ENCODE measurements around the gene DPF3. TPM values are rescaled to one million over a fixed set of nuclear protein-coding genes. Genes with fewer than 3 reads are reported as not detected.

Gene DPF3
- polyA plus RNA-seq, 2 donors = 0.16 to 0.37 TPM

DNA sequence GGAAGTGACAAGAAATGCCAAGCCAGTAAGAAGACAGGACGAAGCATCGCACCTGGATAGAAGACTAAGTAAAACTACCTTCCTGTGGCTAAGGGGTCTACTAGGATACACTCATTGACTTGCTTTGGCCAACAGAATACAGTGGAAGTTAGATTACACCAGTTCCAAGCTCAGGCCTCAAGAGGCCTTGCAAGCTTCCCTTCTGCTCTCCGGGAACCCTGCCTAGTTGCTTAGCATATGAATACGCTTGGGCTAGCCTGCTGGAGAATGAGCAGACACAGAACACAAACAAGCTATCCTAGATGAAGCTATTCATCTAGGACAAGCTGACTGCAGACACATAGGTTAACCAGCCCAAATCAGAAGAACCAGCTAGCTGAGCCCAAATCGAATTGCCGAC is 97.0 kb downstream of the DPF3 start:
- H3K36me3 ChIP-seq (ENCODE audit: control insufficient read depth in 2 of 2, insufficient read depth in 2 of 2, low read length in 1 of 2) = no peaks in the 10 kb centered on the region
- WGBS, 2 donors = 92 to 96% methylated on average over 6 of the region's 6 CpGs
- no peak overlapping the region for H3K27ac ChIP-seq (ENCODE audit: low read depth in 2 of 2, low read length in 1 of 2)
- H3K4me3 ChIP-seq (ENCODE audit: low read depth in 1 of 2, low read length in 2 of 2) = no peak overlapping the region
- H3K27me3 ChIP-seq (ENCODE audit: control insufficient read depth in 1 of 2, insufficient read depth in 2 of 2, low read length in 2 of 2) = no peaks in the 10 kb centered on the region
- peaks cover 0 to 2% of the 10 kb centered on the region in 2 donors for H3K9me3 ChIP-seq (ENCODE audit: control insufficient read depth in 2 of 2, insufficient read depth in 1 of 2, low read depth in 1 of 2, low read length in 1 of 2)
- H3K4me1 ChIP-seq (ENCODE audit: control insufficient read depth in 2 of 2, insufficient read depth in 2 of 2, low read length in 1 of 2) = peaks cover 0 to 4% of the 10 kb centered on the region in 2 donors

DNA sequence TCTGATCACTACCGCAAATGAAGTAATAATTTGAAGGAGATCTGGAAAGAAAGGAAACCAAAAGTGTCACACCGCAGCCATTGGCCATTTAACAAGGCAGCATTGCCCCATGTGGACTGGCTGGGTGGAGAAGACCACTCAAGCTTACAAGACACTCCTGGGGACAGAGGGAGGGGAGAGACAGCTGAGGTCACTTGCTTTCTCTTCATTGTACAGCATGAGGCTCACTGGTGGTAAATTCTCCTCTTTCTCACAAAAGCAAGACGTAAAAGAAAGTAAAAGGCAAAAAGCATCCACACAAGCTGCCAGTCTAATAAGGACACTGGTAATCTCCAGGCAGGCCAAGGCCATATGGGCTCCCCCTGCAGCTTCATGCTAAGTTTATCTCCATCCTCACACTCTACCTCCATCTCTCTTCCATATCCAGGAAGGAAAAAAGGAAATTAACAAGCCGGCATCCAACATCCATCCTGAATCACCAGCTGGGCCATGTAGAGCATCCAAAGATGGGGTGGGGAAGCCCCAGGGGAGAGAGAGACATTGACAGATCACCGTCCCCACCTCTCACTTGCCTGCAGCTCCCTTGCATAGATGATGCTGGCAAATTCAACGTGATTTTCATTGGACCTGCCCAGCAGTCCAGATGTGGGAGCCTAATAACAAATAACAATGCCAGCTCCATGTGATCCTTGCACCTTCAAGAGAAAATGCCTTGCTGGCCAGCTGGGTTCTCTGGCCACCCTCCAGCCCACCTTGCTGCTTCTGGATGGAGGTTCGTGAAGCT is 100.6 kb downstream of the DPF3 start:
- WGBS, 2 donors = 77% methylated on average over 7 of the region's 7 CpGs
- no peaks in the 10 kb centered on the region for H3K27me3 ChIP-seq (ENCODE audit: control insufficient read depth in 1 of 2, insufficient read depth in 2 of 2, low read length in 2 of 2)

DNA sequence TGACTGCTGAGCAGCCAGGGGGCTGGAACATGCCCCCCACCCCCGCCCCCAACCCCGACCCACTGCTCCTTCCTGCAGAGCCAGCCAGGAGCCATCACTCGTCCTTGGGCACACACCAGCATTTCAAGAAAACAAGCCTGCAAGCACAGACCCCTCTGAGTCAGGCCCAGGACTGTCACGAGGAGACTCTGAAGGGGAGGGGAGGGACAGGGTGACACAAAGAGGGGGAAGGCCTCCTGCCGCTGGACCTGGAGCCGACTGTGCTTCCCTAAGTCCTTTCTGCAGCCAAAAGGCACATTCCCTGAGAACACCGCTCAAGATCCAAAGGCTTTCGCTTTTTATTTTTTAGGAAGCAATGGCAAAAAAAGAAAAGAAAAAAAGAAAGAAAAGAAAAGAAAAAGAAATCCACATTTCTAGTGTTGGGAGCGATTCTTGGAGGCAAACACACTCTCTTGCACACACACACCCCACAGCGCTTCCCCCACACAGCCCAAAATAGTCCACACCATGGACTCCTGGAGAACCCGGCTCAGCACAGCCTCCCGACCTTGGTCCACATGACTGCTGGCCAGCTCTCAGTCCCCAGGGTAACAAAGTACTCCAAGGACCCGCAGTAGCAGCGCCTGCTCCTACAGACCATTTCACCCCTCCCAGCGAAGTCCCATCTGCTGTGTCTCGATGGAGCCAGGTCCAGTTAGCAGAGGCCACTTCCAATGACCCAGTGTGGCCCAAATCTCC is 101.7 kb downstream of the DPF3 start:
- H3K27me3 ChIP-seq (ENCODE audit: control insufficient read depth in 1 of 2, insufficient read depth in 2 of 2, low read length in 2 of 2) = no peaks in the 10 kb centered on the region
- H3K4me3 ChIP-seq (ENCODE audit: low read depth in 1 of 2, low read length in 2 of 2) = no peak overlapping the region
- H3K36me3 ChIP-seq (ENCODE audit: control insufficient read depth in 2 of 2, insufficient read depth in 2 of 2, low read length in 1 of 2) = no peaks in the 10 kb centered on the region
- no peaks in the 10 kb centered on the region for H3K4me1 ChIP-seq (ENCODE audit: control insufficient read depth in 2 of 2, insufficient read depth in 2 of 2, low read length in 1 of 2)
- H3K9me3 ChIP-seq (ENCODE audit: control insufficient read depth in 2 of 2, insufficient read depth in 1 of 2, low read depth in 1 of 2, low read length in 1 of 2) = no peaks in the 10 kb centered on the region
- WGBS, 2 donors = 69 to 72% methylated on average over 16 of the region's 16 CpGs
- no peak overlapping the region for H3K27ac ChIP-seq (ENCODE audit: low read depth in 2 of 2, low read length in 1 of 2)

More for the DNA sequence above, 100.6 kb downstream of the DPF3 start:
- Histone ChIP-seq H3K27ac (ENCODE audit: low read depth in 2 of 2, low read length in 1 of 2) (no peak overlapping the region), H3K36me3 (ENCODE audit: control insufficient read depth in 2 of 2, insufficient read depth in 2 of 2, low read length in 1 of 2) (no peaks in the 10 kb centered on the region), H3K9me3 (ENCODE audit: control insufficient read depth in 2 of 2, insufficient read depth in 1 of 2, low read depth in 1 of 2, low read length in 1 of 2) (no peaks in the 10 kb centered on the region), H3K4me1 (ENCODE audit: control insufficient read depth in 2 of 2, insufficient read depth in 2 of 2, low read length in 1 of 2) (no peaks in the 10 kb centered on the region), H3K4me3 (ENCODE audit: low read depth in 1 of 2, low read length in 2 of 2) (no peak overlapping the region)

DNA sequence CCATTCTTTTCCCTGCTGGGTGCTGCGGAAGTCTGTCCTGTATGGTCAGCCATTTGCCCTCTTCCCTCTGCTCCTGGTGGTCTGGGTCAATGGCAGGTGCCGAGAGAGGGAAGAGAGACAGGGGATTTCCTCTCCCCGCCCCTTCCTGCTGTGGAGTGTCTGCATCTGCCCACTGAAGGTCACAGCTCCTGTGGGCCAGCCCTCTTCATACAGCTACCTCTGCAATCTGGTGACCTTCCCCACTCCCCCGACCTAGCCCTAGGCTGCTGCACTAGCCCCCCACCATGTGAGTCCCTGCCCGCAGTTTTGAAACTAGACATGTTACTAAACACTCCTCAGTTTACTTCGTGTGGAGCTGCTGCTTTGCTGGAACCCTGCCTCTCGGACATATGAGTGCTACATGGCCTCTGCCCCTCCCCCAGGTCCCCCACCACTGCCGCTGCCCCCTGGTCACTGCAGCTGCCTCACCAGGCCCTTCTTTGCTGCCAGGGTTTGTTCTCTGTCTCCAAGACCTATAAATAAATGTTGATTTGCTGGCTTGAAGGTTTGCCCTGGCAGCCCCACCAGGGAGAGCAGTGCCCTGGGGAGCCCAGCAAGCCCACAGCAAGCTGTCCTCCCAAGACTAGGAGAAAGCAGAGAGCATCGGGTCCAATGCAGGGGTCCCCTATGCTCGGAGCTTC is 102.9 kb downstream of the DPF3 start:
- WGBS, 2 donors = 78 to 82% methylated on average over 10 of the region's 10 CpGs
- Histone ChIP-seq H3K36me3 (ENCODE audit: control insufficient read depth in 2 of 2, insufficient read depth in 2 of 2, low read length in 1 of 2) (no peaks in the 10 kb centered on the region), H3K27me3 (ENCODE audit: control insufficient read depth in 1 of 2, insufficient read depth in 2 of 2, low read length in 2 of 2) (no peaks in the 10 kb centered on the region), H3K4me1 (ENCODE audit: control insufficient read depth in 2 of 2, insufficient read depth in 2 of 2, low read length in 1 of 2) (no peaks in the 10 kb centered on the region), H3K27ac (ENCODE audit: low read depth in 2 of 2, low read length in 1 of 2) (no peak overlapping the region), H3K4me3 (ENCODE audit: low read depth in 1 of 2, low read length in 2 of 2) (no peak overlapping the region), H3K9me3 (ENCODE audit: control insufficient read depth in 2 of 2, insufficient read depth in 1 of 2, low read depth in 1 of 2, low read length in 1 of 2) (no peaks in the 10 kb centered on the region)

DNA sequence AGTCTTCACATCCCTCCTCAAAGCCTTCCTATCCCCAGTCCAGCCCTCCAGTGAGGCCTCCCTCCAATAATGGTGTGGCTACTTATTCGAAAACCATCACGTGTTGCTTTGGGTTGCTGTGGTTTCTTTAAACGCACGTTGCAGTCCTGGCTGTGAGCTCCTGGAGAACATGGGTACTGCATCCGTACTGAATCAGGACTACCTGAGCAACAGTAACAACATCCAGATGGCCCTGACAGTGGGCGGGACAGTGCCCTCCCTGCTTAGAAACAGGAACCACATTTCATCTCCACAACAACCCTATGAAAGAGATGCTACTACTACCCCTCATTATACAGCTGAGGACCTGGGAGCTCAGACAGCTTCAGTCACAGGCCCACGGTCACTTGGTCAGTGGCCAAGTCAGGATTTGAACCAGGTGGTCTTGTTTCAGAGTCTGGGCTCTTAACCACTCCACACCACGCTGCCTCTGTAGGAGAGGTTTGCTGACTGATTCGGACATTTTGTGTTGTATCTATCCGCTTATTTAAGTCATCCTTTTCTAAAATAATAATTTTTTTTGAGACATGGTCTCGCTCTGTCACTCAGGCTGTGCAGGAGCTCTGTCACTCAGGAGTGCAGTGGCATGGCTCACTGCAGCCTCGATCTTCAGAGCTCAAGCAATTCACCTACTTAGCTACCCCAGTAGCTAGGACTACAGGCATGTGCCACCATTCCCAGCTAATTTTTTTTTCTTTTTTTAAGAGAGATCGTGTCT is 104.8 kb downstream of the DPF3 start:
- no peaks in the 10 kb centered on the region for H3K27me3 ChIP-seq (ENCODE audit: control insufficient read depth in 1 of 2, insufficient read depth in 2 of 2, low read length in 2 of 2)
- 88 to 90% methylated on average over 13 of the region's 13 CpGs for WGBS, 2 donors
- no peaks in the 10 kb centered on the region for H3K9me3 ChIP-seq (ENCODE audit: control insufficient read depth in 2 of 2, insufficient read depth in 1 of 2, low read depth in 1 of 2, low read length in 1 of 2)
- no peak overlapping the region for H3K4me3 ChIP-seq (ENCODE audit: low read depth in 1 of 2, low read length in 2 of 2)
- no peaks in the 10 kb centered on the region for H3K36me3 ChIP-seq (ENCODE audit: control insufficient read depth in 2 of 2, insufficient read depth in 2 of 2, low read length in 1 of 2)
- H3K4me1 ChIP-seq (ENCODE audit: control insufficient read depth in 2 of 2, insufficient read depth in 2 of 2, low read length in 1 of 2) = no peaks in the 10 kb centered on the region
- H3K27ac ChIP-seq (ENCODE audit: low read depth in 2 of 2, low read length in 1 of 2) = no peak overlapping the region

DNA sequence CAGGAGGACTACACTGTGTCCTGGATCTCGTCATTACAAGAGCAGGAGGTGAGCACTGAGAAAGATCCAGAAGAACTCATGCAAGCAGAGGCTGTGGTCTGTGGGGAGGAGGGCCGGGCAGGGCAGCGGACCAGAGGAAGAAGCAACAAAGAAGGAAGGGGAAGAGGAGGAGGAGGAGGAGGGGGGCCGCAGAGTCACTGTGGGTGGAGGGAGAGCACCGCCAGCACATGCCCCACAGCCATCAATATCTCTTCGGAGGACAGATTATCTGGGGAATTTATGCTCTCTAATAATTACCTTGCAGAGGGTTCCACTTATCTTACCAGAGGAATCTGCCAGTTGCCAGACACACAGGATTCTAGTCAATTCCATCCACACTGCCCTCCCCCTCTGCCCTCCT is 105.6 kb downstream of the DPF3 start:
- H3K27me3 ChIP-seq (ENCODE audit: control insufficient read depth in 1 of 2, insufficient read depth in 2 of 2, low read length in 2 of 2) = no peaks in the 10 kb centered on the region
- H3K27ac ChIP-seq (ENCODE audit: low read depth in 2 of 2, low read length in 1 of 2) = no peak overlapping the region
- H3K4me1 ChIP-seq (ENCODE audit: control insufficient read depth in 2 of 2, insufficient read depth in 2 of 2, low read length in 1 of 2) = no peaks in the 10 kb centered on the region
- H3K4me3 ChIP-seq (ENCODE audit: low read depth in 1 of 2, low read length in 2 of 2) = no peak overlapping the region
- no peaks in the 10 kb centered on the region for H3K9me3 ChIP-seq (ENCODE audit: control insufficient read depth in 2 of 2, insufficient read depth in 1 of 2, low read depth in 1 of 2, low read length in 1 of 2)
- WGBS, 2 donors = 64 to 73% methylated on average over 6 of the region's 6 CpGs
- no peaks in the 10 kb centered on the region for H3K36me3 ChIP-seq (ENCODE audit: control insufficient read depth in 2 of 2, insufficient read depth in 2 of 2, low read length in 1 of 2)

DNA sequence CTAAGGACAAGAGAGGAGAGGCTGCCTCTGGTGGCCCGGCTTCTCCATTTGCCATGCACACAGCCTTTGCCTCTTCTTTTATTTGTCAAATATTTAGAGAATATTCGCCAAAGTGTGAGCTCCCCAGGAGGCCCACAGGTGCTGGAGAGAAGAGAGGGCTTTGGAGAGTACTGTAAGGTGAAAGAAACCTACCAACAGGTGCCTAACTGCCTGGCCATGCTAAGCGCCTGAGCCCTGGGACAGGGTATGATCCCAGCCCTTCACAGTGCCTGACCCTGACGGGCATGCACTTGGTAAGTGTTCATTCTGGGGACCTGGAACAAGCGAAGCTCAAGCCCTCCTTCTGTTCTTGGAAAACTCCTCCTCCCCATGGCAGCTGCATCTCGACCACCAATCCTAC is 106.1 kb downstream of the DPF3 start:
- no peak overlapping the region for H3K4me3 ChIP-seq (ENCODE audit: low read depth in 1 of 2, low read length in 2 of 2)

DNA sequence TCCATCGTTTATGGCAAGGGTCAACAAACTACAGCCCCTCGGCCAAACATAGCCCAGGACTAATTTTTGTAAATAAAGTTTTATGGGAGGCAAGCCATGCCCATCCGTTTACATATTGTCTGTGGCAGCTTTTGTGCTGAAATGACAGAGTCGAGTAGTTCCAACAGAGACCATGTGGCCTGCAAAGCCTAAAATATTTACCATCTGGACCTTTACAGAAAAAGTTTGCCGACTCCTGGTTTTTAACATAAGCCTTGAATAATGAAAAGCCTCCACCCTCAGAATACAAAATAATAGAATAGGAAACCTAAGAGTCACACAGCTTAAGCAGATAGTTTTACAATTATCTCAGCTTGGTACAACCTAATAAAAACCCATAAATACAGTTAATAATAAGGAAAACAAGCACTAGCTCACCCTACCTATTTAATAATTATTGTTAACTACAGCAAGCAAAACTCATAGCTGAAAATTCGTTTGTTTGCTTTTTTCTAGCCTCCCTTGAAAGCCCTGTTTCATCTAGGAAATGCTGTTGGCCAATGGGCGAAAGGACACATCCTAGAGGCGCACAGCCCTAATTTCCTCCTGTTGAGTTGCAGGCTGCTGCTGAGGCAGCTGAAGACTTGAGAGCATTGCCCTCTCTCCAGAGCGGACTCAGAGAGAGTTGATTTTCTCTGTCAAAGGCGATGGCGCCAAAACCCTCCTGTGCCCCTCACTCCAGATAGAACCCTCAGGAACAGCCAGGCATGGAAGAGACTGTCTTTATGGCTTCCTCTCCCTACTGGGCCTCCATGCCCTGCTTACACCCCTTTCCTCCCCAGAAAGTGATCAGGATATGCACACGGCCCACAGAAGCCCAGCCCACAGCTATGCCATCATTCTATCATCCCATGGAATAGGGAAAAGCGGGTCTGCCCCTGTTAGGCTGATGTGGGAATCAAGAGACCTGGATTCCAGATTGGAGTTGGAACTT is 107.2 kb downstream of the DPF3 start:
- WGBS, 2 donors = 75 to 77% methylated on average over 13 of the region's 13 CpGs
- H3K4me1 ChIP-seq (ENCODE audit: control insufficient read depth in 2 of 2, insufficient read depth in 2 of 2, low read length in 1 of 2) = no peaks in the 10 kb centered on the region
- no peaks in the 10 kb centered on the region for H3K9me3 ChIP-seq (ENCODE audit: control insufficient read depth in 2 of 2, insufficient read depth in 1 of 2, low read depth in 1 of 2, low read length in 1 of 2)

More for the DNA sequence above, 106.1 kb downstream of the DPF3 start:
- no peaks in the 10 kb centered on the region for H3K4me1 ChIP-seq (ENCODE audit: control insufficient read depth in 2 of 2, insufficient read depth in 2 of 2, low read length in 1 of 2)
- WGBS, 2 donors = 85 to 88% methylated on average over 6 of the region's 6 CpGs
- H3K36me3 ChIP-seq (ENCODE audit: control insufficient read depth in 2 of 2, insufficient read depth in 2 of 2, low read length in 1 of 2) = no peaks in the 10 kb centered on the region
- H3K27ac ChIP-seq (ENCODE audit: low read depth in 2 of 2, low read length in 1 of 2) = no peak overlapping the region
- H3K27me3 ChIP-seq (ENCODE audit: control insufficient read depth in 1 of 2, insufficient read depth in 2 of 2, low read length in 2 of 2) = no peaks in the 10 kb centered on the region
- no peaks in the 10 kb centered on the region for H3K9me3 ChIP-seq (ENCODE audit: control insufficient read depth in 2 of 2, insufficient read depth in 1 of 2, low read depth in 1 of 2, low read length in 1 of 2)

More for the DNA sequence above, 107.2 kb downstream of the DPF3 start:
- H3K36me3 ChIP-seq (ENCODE audit: control insufficient read depth in 2 of 2, insufficient read depth in 2 of 2, low read length in 1 of 2) = no peaks in the 10 kb centered on the region
- no peaks in the 10 kb centered on the region for H3K27me3 ChIP-seq (ENCODE audit: control insufficient read depth in 1 of 2, insufficient read depth in 2 of 2, low read length in 2 of 2)
- no peak overlapping the region for H3K4me3 ChIP-seq (ENCODE audit: low read depth in 1 of 2, low read length in 2 of 2)
- no peak overlapping the region for H3K27ac ChIP-seq (ENCODE audit: low read depth in 2 of 2, low read length in 1 of 2)
